HepG2 (cell line): ENCODE data around the gene COL13A1.

Source experiments
- MEF2D ChIP-seq: sonication (generic); formaldehyde crosslinking; IDR thresholded peaks from 2 replicates; pipeline ENCODE4 v1.5.1; 2020; ENCODE audit warnings: mild to moderate bottlenecking, missing genetic modification reagents
- MEIS2 ChIP-seq: sonication (generic); formaldehyde crosslinking; IDR thresholded peaks from 2 replicates; pipeline ENCODE4 v1.9.0; 2021; ENCODE audit warnings: mild to moderate bottlenecking, missing genetic modification reagents
- MZF1 ChIP-seq: sonication (generic); formaldehyde crosslinking; IDR thresholded peaks from 2 replicates; pipeline ENCODE4 v1.8.1; 2023; ENCODE audit warnings: mild to moderate bottlenecking, missing genetic modification reagents, borderline replicate concordance
- POLR2A ChIP-seq, 2 experiments: IDR thresholded peaks; 2 replicates each; pipeline ENCODE4 v1.6.1; 2011; ENCODE audit warnings: low read depth in 2 of 2, low read length in 2 of 2, mild to moderate bottlenecking in 1 of 2, moderate library complexity in 1 of 2; ENCODE audit not compliant: insufficient read depth in 1 of 2
- RAD21 ChIP-seq: fragments of 450-650 bp; formaldehyde crosslinking; IDR thresholded peaks from 2 replicates; pipeline ENCODE4 v1.5.0; 2020; ENCODE audit warnings: mild to moderate bottlenecking
- RFX5 ChIP-seq: IDR thresholded peaks from 2 replicates; pipeline ENCODE4 v1.6.1; 2011; ENCODE audit warnings: low read depth, low read length, improper control_type of control experiment
- SRSF4 ChIP-seq: fragments of 200-400 bp; formaldehyde crosslinking; IDR thresholded peaks from one replicate; pipeline ENCODE4 v1.6.1; 2018; ENCODE audit warnings: mild to moderate bottlenecking, low read depth, low read length, moderate library complexity; ENCODE audit not compliant: poor library complexity, severe bottlenecking
- YY1 ChIP-seq: IDR thresholded peaks from 2 replicates; pipeline ENCODE4 v1.6.1; 2011; ENCODE audit warnings: low read length, low read depth, moderate library complexity, mild to moderate bottlenecking; ENCODE audit not compliant: insufficient read depth, insufficient replicate concordance
- ZNF253 ChIP-seq: sonication (generic); formaldehyde crosslinking; IDR thresholded peaks from 2 replicates; pipeline ENCODE4 v1.8.0; 2022; ENCODE audit warnings: mild to moderate bottlenecking, missing genetic modification reagents, borderline replicate concordance
- ZNF383 ChIP-seq: sonication (generic); formaldehyde crosslinking; IDR thresholded peaks from 2 replicates; pipeline ENCODE4 v1.4.0; 2020; ENCODE audit warnings: missing genetic modification reagents, mild to moderate bottlenecking, borderline replicate concordance
- TF ChIP-seq, protein P1 (sequence below): sonication (generic); formaldehyde crosslinking; IDR thresholded peaks from 2 replicates; pipeline ENCODE4 v1.8.1; 2023; ENCODE audit warnings: missing genetic modification reagents, inconsistent platforms, borderline replicate concordance
- TF ChIP-seq, protein P2 (sequence below): sonication (generic); formaldehyde crosslinking; IDR thresholded peaks from 2 replicates; pipeline ENCODE4 v1.5.0; 2020; ENCODE audit warnings: mild to moderate bottlenecking, missing genetic modification reagents, moderate library complexity
- TF ChIP-seq, protein P3 (sequence below): sonication (generic); formaldehyde crosslinking; IDR thresholded peaks from 2 replicates; pipeline ENCODE4 v1.5.0; 2020; ENCODE audit warnings: mild to moderate bottlenecking, missing genetic modification reagents

DNA sequence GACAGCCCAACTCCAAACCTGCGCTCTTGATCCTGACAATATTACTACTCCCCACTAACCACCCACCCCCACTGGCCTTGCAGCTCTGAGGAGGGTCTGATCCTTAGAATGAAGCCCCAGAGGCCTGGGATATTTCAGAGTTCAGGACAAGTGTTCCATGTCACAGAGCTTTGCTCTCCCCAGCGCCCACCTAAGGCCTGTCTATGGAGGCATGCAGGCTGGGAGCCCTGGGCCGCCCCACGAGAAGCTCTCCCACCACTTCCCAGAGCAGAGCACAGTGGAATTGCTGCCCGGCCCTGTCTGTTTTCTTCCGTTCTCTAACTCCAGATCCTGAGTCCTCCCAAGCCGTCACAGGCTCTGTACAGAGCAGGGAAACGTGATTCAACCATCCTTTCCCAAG lies 74.6 kb downstream of the COL13A1 start:
- TF ChIP-seq ZNF253 (CRISPR knock-in tag) = no peak
- TF ChIP-seq RAD21 (CRISPR knock-in tag) = no peak
- no peak for TF ChIP-seq POLR2A (IDR thresholded peaks at IDR 0.05; ENCODE audit: insufficient read depth in 1 of 2, low read depth in 2 of 2, low read length in 2 of 2)
- no peak for TF ChIP-seq SRSF4
- TF ChIP-seq, protein P1, sequence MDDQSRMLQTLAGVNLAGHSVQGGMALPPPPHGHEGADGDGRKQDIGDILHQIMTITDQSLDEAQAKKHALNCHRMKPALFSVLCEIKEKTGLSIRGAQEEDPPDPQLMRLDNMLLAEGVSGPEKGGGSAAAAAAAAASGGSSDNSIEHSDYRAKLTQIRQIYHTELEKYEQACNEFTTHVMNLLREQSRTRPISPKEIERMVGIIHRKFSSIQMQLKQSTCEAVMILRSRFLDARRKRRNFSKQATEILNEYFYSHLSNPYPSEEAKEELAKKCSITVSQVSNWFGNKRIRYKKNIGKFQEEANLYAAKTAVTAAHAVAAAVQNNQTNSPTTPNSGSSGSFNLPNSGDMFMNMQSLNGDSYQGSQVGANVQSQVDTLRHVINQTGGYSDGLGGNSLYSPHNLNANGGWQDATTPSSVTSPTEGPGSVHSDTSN (CRISPR knock-in tag) = no peak
- TF ChIP-seq YY1 = no peak
- no peak for TF ChIP-seq ZNF383 (CRISPR knock-in tag)
- TF ChIP-seq, protein P2, sequence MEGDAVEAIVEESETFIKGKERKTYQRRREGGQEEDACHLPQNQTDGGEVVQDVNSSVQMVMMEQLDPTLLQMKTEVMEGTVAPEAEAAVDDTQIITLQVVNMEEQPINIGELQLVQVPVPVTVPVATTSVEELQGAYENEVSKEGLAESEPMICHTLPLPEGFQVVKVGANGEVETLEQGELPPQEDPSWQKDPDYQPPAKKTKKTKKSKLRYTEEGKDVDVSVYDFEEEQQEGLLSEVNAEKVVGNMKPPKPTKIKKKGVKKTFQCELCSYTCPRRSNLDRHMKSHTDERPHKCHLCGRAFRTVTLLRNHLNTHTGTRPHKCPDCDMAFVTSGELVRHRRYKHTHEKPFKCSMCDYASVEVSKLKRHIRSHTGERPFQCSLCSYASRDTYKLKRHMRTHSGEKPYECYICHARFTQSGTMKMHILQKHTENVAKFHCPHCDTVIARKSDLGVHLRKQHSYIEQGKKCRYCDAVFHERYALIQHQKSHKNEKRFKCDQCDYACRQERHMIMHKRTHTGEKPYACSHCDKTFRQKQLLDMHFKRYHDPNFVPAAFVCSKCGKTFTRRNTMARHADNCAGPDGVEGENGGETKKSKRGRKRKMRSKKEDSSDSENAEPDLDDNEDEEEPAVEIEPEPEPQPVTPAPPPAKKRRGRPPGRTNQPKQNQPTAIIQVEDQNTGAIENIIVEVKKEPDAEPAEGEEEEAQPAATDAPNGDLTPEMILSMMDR (CRISPR knock-in tag) = no peak
- TF ChIP-seq MEF2D (CRISPR knock-in tag) = no peak
- TF ChIP-seq MEIS2 (CRISPR knock-in tag) = no peak
- TF ChIP-seq RFX5 = no peak
- no peak for TF ChIP-seq MZF1 (CRISPR knock-in tag)
- TF ChIP-seq, protein P3, sequence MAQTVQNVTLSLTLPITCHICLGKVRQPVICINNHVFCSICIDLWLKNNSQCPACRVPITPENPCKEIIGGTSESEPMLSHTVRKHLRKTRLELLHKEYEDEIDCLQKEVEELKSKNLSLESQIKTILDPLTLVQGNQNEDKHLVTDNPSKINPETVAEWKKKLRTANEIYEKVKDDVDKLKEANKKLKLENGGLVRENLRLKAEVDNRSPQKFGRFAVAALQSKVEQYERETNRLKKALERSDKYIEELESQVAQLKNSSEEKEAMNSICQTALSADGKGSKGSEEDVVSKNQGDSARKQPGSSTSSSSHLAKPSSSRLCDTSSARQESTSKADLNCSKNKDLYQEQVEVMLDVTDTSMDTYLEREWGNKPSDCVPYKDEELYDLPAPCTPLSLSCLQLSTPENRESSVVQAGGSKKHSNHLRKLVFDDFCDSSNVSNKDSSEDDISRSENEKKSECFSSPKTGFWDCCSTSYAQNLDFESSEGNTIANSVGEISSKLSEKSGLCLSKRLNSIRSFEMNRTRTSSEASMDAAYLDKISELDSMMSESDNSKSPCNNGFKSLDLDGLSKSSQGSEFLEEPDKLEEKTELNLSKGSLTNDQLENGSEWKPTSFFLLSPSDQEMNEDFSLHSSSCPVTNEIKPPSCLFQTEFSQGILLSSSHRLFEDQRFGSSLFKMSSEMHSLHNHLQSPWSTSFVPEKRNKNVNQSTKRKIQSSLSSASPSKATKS = no peak
